Effector memory CD8-positive, alpha-beta T cell (primary cell): ENCODE data around the gene NAGPA.

Experiments used
- ATAC-seq: fragments of 150-1000 bp; cut with Tn5 transposase; replicated peaks from 2 replicates; pipeline ENCODE4 v1.10.0; 2021; ENCODE audit warnings: mild to moderate bottlenecking, moderate library complexity
- DNase-seq, 3 experiments: peaks; one replicate each; pipeline ENCODE4 v3.0.0; 2021
- H3K27ac Mint-ChIP-seq, 2 donors: one replicate each; pipeline ENCODE4 v1.8.0; 2022; ENCODE audit warnings: mild to moderate bottlenecking in 2 of 2, mixed read lengths in 2 of 2, moderate library complexity in 2 of 2
- H3K27me3 Mint-ChIP-seq, 2 donors: one replicate each; pipeline ENCODE4 v1.8.0; 2022; ENCODE audit warnings: mixed read lengths in 2 of 2
- H3K36me3 Mint-ChIP-seq: one replicate; pipeline ENCODE4 v1.8.0; 2022; ENCODE audit warnings: mild to moderate bottlenecking, moderate library complexity, mixed read lengths; ENCODE audit not compliant: insufficient read depth
- H3K4me1 Mint-ChIP-seq, 2 donors: one replicate each; pipeline ENCODE4 v1.8.0; 2022; ENCODE audit warnings: low read depth in 2 of 2, mixed read lengths in 2 of 2
- H3K4me3 Mint-ChIP-seq, 2 donors: one replicate each; pipeline ENCODE4 v1.8.0; 2022; ENCODE audit warnings: mild to moderate bottlenecking in 2 of 2, mixed read lengths in 2 of 2, moderate library complexity in 2 of 2
- H3K9me3 Mint-ChIP-seq, 2 donors: one replicate each; pipeline ENCODE4 v1.8.0; 2022; ENCODE audit warnings: mixed read lengths in 2 of 2

NAGPA gene

GRCh38 chr16:5016967-5017677 is 16.6 kb downstream of the NAGPA start:
- no peak overlapping the region for H3K27ac Mint-ChIP-seq
- H3K4me1 Mint-ChIP-seq, result no peaks in the 10 kb centered on the region
- DNase-seq (no peak), ATAC-seq (no peak)
- H3K27me3 Mint-ChIP-seq, result peaks cover 2 to 10% of the 10 kb centered on the region in 2 donors
- H3K4me3 Mint-ChIP-seq, result no peak overlapping the region
- no peaks in the 10 kb centered on the region for H3K9me3 Mint-ChIP-seq
- H3K36me3 Mint-ChIP-seq, result peaks cover 3% of the 10 kb centered on the region

GRCh38 chr16:5015887-5016286 is 17.8 kb downstream of the NAGPA start:
- Mint-ChIP-seq H3K4me3 (no peak overlapping the region), H3K4me1 (no peaks in the 10 kb centered on the region), H3K27me3 (peaks cover 10 to 15% of the 10 kb centered on the region in 2 donors), H3K9me3 (no peaks in the 10 kb centered on the region), H3K36me3 (peaks cover 3% of the 10 kb centered on the region), H3K27ac (no peak overlapping the region)
- DNase-seq, result no peak
- no peak for ATAC-seq

DNA sequence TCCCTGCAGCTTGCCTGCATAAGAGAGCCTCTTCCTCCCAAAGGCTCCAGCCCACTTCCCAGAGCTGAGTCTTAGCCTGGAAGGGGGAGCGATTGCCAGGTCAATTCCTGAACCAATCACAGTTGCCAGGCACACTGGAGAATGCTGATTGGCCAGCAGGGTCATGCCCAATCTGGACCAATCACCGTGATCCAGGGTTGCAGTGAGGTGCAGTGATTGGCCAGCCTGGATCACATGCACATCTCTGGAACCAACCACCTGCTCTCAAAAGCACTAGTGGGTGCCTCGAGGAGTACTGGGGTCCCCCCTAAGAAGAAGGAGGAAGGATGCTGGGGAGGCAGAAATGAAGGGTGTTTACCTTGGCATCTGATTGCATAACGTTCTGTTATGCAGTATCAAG is 18.4 kb downstream of the NAGPA start:
- no peaks in the 10 kb centered on the region for H3K4me1 Mint-ChIP-seq
- H3K4me3 Mint-ChIP-seq, result no peak overlapping the region
- ATAC-seq, result no peak
- no peak for DNase-seq
- H3K27ac Mint-ChIP-seq, result no peak overlapping the region
- no peaks in the 10 kb centered on the region for H3K9me3 Mint-ChIP-seq
- peaks cover 3% of the 10 kb centered on the region for H3K36me3 Mint-ChIP-seq
- peaks cover 15 to 21% of the 10 kb centered on the region in 2 donors for H3K27me3 Mint-ChIP-seq

- ATAC-seq (no peak), DNase-seq (no peak)
- H3K27ac Mint-ChIP-seq, result no peak overlapping the region
- peaks cover 16 to 42% of the 10 kb centered on the region in 2 donors for H3K27me3 Mint-ChIP-seq
- no peak overlapping the region for H3K4me3 Mint-ChIP-seq
- H3K9me3 Mint-ChIP-seq, result no peaks in the 10 kb centered on the region
- H3K4me1 Mint-ChIP-seq, result no peaks in the 10 kb centered on the region
- peaks cover 3% of the 10 kb centered on the region for H3K36me3 Mint-ChIP-seq
Observed at GRCh38 chr16:5012887-5013286, 20.8 kb downstream of the NAGPA start.

DNA sequence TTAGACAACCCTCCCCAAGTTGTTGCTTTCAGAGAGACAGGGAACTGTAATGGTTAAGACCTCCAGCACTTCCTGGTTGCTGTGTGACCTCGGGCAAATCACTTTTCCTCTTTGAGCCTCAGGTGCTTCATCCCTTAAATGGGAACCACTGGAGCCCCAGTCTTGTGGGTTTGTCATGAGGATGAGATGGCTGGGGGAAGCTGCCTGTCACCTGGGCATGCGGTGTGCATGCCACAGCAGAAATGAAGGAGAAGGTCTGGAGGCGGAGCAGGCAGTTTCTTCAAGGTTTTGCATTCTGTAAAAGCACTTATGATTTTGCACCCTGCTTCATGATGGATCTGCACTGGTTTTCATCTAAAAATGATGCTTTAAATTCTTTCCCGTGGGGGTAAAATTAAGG is 22.1 kb downstream of the NAGPA start:
- Mint-ChIP-seq H3K4me3 (no peak overlapping the region), H3K4me1 (no peaks in the 10 kb centered on the region), H3K36me3 (peaks cover 3% of the 10 kb centered on the region), H3K27ac (no peak overlapping the region), H3K27me3 (peaks cover 16 to 48% of the 10 kb centered on the region in 2 donors), H3K9me3 (no peaks in the 10 kb centered on the region)
- no peak for ATAC-seq
- no peak for DNase-seq

DNA sequence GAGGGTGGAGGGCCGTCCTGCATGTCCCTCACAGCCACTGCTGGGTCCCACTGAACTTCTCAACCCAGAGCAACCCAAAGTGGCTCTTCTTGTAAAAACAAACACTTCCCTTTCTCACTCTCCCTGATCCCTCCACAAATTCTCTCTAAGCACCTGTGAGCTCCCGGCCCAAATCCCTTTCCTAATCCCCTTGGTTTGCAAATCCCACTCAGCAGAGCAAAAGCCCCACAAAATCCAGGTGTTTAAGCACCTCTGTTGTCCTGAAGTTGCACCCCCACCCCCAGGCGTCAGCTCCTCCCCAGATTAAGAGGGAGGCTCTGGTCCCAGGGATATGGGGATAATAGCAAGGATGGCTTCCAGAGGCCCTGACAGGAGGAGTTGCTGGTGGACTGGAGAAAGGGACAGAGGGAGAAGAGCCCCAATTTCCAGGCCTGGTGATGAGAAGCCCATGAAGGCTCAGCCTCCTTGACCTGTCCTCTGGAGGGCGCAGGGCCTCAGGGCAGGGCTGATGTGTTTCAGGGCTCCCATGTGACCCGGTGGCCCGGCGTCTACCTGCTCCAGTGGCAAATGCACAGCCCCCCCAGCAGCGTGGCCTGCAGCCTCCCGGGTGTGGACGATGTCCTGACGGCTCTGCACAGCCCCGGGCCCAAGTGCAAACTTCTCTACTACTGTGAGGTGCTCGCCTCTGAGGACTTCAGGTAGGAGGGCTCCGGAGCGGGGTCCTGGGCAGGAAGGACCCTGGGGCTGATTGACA is 23.0 kb downstream of the NAGPA start:
- Mint-ChIP-seq H3K27ac (no peak overlapping the region), H3K36me3 (peaks cover 3% of the 10 kb centered on the region), H3K27me3 (peaks cover 16 to 51% of the 10 kb centered on the region in 2 donors), H3K9me3 (no peaks in the 10 kb centered on the region), H3K4me3 (no peak overlapping the region), H3K4me1 (no peaks in the 10 kb centered on the region)
- DNase-seq, result no peak
- ATAC-seq, result no peak

DNA sequence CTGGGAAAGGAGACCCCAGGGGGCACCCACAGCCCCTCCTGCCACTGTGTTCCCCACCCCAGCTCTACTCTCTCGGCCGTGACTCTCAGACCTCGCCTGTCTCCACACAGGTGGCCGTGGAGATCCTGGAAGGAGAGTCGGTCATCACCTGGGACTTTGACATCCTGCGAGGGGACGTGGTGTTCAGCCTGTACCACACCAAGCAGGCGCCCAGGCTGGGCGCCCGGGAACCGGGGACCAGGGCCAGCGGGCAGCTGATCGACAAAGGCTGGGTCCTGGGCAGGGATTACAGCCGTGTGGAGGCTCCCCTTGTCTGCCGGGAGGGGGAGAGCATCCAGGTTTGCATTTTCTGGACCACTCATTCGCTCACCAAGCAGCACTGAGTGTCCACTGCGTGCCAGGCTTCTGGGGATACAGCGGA is 25.4 kb downstream of the NAGPA start:
- no peaks in the 10 kb centered on the region for H3K4me1 Mint-ChIP-seq
- H3K4me3 Mint-ChIP-seq, result no peak overlapping the region
- peaks cover 23 to 69% of the 10 kb centered on the region in 2 donors for H3K27me3 Mint-ChIP-seq
- DNase-seq (no peak), ATAC-seq (no peak)
- no peak overlapping the region for H3K27ac Mint-ChIP-seq
- no peaks in the 10 kb centered on the region for H3K36me3 Mint-ChIP-seq
- H3K9me3 Mint-ChIP-seq, result no peaks in the 10 kb centered on the region

DNA sequence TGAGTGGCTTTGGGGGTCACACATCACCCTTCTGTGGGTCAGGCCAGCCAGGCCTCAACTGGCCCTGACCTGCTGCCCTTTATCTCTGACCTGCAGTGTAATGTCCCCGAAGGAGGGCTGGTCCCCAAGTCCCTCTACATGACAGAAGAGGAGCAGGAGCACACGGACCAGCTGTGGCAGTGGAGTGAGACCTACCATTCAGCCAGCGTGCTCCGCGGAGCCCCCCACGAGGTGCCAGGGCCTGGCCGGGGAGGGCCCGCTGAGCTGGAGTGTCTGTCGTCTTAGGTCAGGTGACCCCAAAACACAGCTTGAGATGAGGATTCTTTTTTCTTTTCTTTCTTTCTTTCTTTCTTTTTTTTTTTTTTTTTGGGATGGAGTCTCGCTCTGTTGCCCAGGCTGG is 26.5 kb downstream of the NAGPA start:
- Mint-ChIP-seq H3K9me3 (no peaks in the 10 kb centered on the region), H3K27ac (no peak overlapping the region), H3K36me3 (no peaks in the 10 kb centered on the region), H3K4me1 (no peaks in the 10 kb centered on the region), H3K4me3 (no peak overlapping the region), H3K27me3 (peaks cover 24 to 77% of the 10 kb centered on the region in 2 donors)
- ATAC-seq, result no peak
- DNase-seq, result no peak

- H3K4me1 Mint-ChIP-seq, result no peaks in the 10 kb centered on the region
- H3K4me3 Mint-ChIP-seq, result no peak overlapping the region
- DNase-seq (no peak), ATAC-seq (no peak)
- no peaks in the 10 kb centered on the region for H3K36me3 Mint-ChIP-seq
- H3K27ac Mint-ChIP-seq, result no peak overlapping the region
- peaks cover 24 to 74% of the 10 kb centered on the region in 2 donors for H3K27me3 Mint-ChIP-seq
- H3K9me3 Mint-ChIP-seq, result no peaks in the 10 kb centered on the region
Observed at GRCh38 chr16:5006348-5007193, 27.2 kb downstream of the NAGPA start.

GRCh38 chr16:5005916-5006315 is 27.8 kb downstream of the NAGPA start:
- no peaks in the 10 kb centered on the region for H3K9me3 Mint-ChIP-seq
- peaks cover 25 to 71% of the 10 kb centered on the region in 2 donors for H3K27me3 Mint-ChIP-seq
- H3K4me3 Mint-ChIP-seq, result no peak overlapping the region
- H3K27ac Mint-ChIP-seq, result no peak overlapping the region
- H3K36me3 Mint-ChIP-seq, result no peaks in the 10 kb centered on the region
- no peaks in the 10 kb centered on the region for H3K4me1 Mint-ChIP-seq
- DNase-seq, result no peak
- ATAC-seq, result no peak

- no peaks in the 10 kb centered on the region for H3K4me1 Mint-ChIP-seq
- H3K9me3 Mint-ChIP-seq, result no peaks in the 10 kb centered on the region
- no peak overlapping the region for H3K4me3 Mint-ChIP-seq
- no peak for DNase-seq
- no peaks in the 10 kb centered on the region for H3K36me3 Mint-ChIP-seq
- H3K27me3 Mint-ChIP-seq, result peaks cover 18 to 55% of the 10 kb centered on the region in 2 donors
- ATAC-seq, result no peak
- H3K27ac Mint-ChIP-seq, result no peak overlapping the region
Observed at GRCh38 chr16:5004311-5004710, 29.4 kb downstream of the NAGPA start.

DNA sequence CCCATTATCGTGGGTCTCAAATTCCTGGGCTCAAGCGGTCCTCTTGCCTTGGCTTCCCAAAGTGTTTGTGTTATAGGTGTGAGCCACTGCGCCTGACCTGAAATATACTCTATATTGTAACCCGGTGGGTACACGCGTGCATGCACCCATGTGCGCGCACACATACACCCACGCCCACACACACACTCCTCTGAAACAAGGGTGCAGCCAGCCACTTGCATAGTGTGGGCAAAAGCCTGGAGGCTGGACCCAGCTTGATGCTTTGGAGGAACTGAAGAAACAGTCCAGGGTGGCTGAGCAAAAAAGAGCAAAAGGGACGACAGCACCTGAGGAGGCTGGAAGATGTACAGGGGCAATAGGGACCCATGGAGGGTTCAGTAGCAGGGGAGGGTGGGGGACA is 29.9 kb downstream of the NAGPA start:
- Mint-ChIP-seq H3K27me3 (peaks cover 22 to 54% of the 10 kb centered on the region in 2 donors), H3K27ac (no peak overlapping the region), H3K9me3 (no peaks in the 10 kb centered on the region), H3K36me3 (no peaks in the 10 kb centered on the region), H3K4me1 (no peaks in the 10 kb centered on the region), H3K4me3 (no peak overlapping the region)
- no peak for DNase-seq
- no peak for ATAC-seq

GRCh38 chr16:5003211-5003610 is 30.5 kb downstream of the NAGPA start:
- Mint-ChIP-seq H3K4me3 (no peak overlapping the region), H3K36me3 (no peaks in the 10 kb centered on the region), H3K27me3 (peaks cover 25 to 53% of the 10 kb centered on the region in 2 donors), H3K9me3 (no peaks in the 10 kb centered on the region), H3K27ac (no peak overlapping the region), H3K4me1 (no peaks in the 10 kb centered on the region)
- no peak for ATAC-seq
- no peak for DNase-seq
